Panc1 (cell line): Measurements from ENCODE around the gene MRE11. TPM values are rescaled to one million over a fixed set of nuclear protein-coding genes. Genes with fewer than 3 reads are reported as not detected.

Source experiments
- ATAC-seq: fragments of 200-7000 bp; cut with Tn5 transposase; 2 replicates; pipeline ENCODE4 v1.9.1; 2020; ENCODE audit warnings: mild to moderate bottlenecking, moderate library complexity
- BruUV-seq: library from RNA; stranded (reverse); fragments of 400-500 nt; replicated peaks from 2 replicates; lab custom pipeline; 2021; lab: Mats Ljungman, UMichigan
- CTCF ChIA-PET: fragments of 300-600 bp; sonication (Branson Sonifier 250); formaldehyde crosslinking; loops from one replicate; lab custom pipeline; 2022; ENCODE audit warnings: antibody characterized with exemption; lab: Charles Lee
- POLR2A ChIA-PET: fragments of 300-600 bp; sonication (Branson Sonifier 250); formaldehyde crosslinking; loops from one replicate; lab custom pipeline; 2022; ENCODE audit warnings: antibody characterized with exemption; lab: Charles Lee
- DNase-seq: peaks from one replicate; pipeline ENCODE4 v3.0.0-alpha.2; 2010; ENCODE audit warnings: low read depth, low spot score
- H3K27ac ChIP-seq: 2 replicates; pipeline ENCODE4 v1.5.1; 2011; ENCODE audit warnings: mild to moderate bottlenecking, low read length, inconsistent platforms
- H3K27me3 ChIP-seq: fragments of 200-500 bp; sonication (Bioruptor generic); 2 replicates; pipeline ENCODE4 v1.6.0; 2014; ENCODE audit warnings: low read length, inconsistent platforms; ENCODE audit not compliant: control insufficient read depth, insufficient read depth
- H3K36me3 ChIP-seq: fragments of 200-500 bp; sonication (Bioruptor generic); 2 replicates; pipeline ENCODE4 v1.5.1; 2014; ENCODE audit warnings: inconsistent platforms, mild to moderate bottlenecking, low read length, moderate library complexity; ENCODE audit not compliant: control insufficient read depth, insufficient read depth
- H3K4me1 ChIP-seq: 2 replicates; pipeline ENCODE4 v1.5.1; 2011; ENCODE audit warnings: inconsistent platforms, mild to moderate bottlenecking, low read length, moderate library complexity; ENCODE audit not compliant: control insufficient read depth, insufficient read depth
- H3K4me3 ChIP-seq, 2 experiments: 2 replicates each; pipeline ENCODE4 v1.5.1; 2011 to 2012; ENCODE audit warnings: low read depth in 2 of 2, low read length in 2 of 2, mild to moderate bottlenecking in 2 of 2, inconsistent platforms in 1 of 2, moderate library complexity in 1 of 2
- H3K9me3 ChIP-seq: fragments of 200-500 bp; sonication (Bioruptor generic); 2 replicates; pipeline ENCODE4 v1.5.1; 2014; ENCODE audit warnings: low read depth, mild to moderate bottlenecking, inconsistent platforms, low read length, moderate library complexity; ENCODE audit not compliant: control insufficient read depth, insufficient read depth
- CTCF ChIP-seq: fragments of 450-650 bp; IDR thresholded peaks from 2 replicates; pipeline ENCODE4 v1.5.1; 2017; ENCODE audit warnings: mild to moderate bottlenecking
- POLR2AphosphoS5 ChIP-seq: IDR thresholded peaks from 2 replicates; pipeline ENCODE4 v1.6.1; 2012; ENCODE audit warnings: mild to moderate bottlenecking, low read depth, low read length, moderate library complexity
- SIN3A ChIP-seq: IDR thresholded peaks from 2 replicates; pipeline ENCODE4 v1.6.1; 2012; ENCODE audit warnings: low read depth, mild to moderate bottlenecking, low read length, moderate library complexity, borderline replicate concordance; ENCODE audit not compliant: insufficient read depth
- TCF7L2 ChIP-seq: IDR thresholded peaks from 2 replicates; pipeline ENCODE4 v1.6.1; 2011; ENCODE audit warnings: mild to moderate bottlenecking, low read depth, low read length, inconsistent platforms
- in situ Hi-C: cut with HindIII; loops from 2 replicates; pipeline ENCODE4 v1.10.0; 2016; ENCODE audit warnings: low sequenced_read_pairs, low pct_unique_long_range_greater_than_20kb
- intact Hi-C: fragments of 100-400 bp; cut with micrococcal nuclease; formaldehyde crosslinking; loops from one replicate; pipeline ENCODE4 v1.10.0; 2022; ENCODE audit not compliant: unreplicated experiment
- total RNA-seq: library from RNA; stranded (reverse); gene quantifications from one replicate; pipeline ENCODE4 v1.2.1, GENCODE V29; 2021; ENCODE audit not compliant: unreplicated experiment
- TF ChIP-seq, protein P1 (sequence below), 2 experiments: IDR thresholded peaks; 2 replicates each; pipeline ENCODE4 v1.6.1; 2011 to 2012; ENCODE audit warnings: low read depth in 2 of 2, control low read depth in 1 of 2, low read length in 1 of 2, mild to moderate bottlenecking in 1 of 2, moderate library complexity in 1 of 2; ENCODE audit not compliant: insufficient read depth in 1 of 2

Gene MRE11
- total RNA-seq, 1 experiment from 2014 or later: 35.0 TPM

- no peak overlapping the region for H3K4me3 ChIP-seq
- CTCF ChIA-PET: no interaction called here
- POLR2A ChIA-PET: no interaction called here
- in situ Hi-C loops (no loop called here), intact Hi-C loops (loop anchor here (5.0 to 10.0 kb wide), 2 partner anchors 86 to 378 kb away; no protein-coding TSS in a partner anchor)
- no peak overlapping the region for H3K27ac ChIP-seq
- BruUV-seq: no TSS peak
- H3K27me3 ChIP-seq: peaks cover 14% of the 10 kb centered on the region
- TF ChIP-seq, protein P1, sequence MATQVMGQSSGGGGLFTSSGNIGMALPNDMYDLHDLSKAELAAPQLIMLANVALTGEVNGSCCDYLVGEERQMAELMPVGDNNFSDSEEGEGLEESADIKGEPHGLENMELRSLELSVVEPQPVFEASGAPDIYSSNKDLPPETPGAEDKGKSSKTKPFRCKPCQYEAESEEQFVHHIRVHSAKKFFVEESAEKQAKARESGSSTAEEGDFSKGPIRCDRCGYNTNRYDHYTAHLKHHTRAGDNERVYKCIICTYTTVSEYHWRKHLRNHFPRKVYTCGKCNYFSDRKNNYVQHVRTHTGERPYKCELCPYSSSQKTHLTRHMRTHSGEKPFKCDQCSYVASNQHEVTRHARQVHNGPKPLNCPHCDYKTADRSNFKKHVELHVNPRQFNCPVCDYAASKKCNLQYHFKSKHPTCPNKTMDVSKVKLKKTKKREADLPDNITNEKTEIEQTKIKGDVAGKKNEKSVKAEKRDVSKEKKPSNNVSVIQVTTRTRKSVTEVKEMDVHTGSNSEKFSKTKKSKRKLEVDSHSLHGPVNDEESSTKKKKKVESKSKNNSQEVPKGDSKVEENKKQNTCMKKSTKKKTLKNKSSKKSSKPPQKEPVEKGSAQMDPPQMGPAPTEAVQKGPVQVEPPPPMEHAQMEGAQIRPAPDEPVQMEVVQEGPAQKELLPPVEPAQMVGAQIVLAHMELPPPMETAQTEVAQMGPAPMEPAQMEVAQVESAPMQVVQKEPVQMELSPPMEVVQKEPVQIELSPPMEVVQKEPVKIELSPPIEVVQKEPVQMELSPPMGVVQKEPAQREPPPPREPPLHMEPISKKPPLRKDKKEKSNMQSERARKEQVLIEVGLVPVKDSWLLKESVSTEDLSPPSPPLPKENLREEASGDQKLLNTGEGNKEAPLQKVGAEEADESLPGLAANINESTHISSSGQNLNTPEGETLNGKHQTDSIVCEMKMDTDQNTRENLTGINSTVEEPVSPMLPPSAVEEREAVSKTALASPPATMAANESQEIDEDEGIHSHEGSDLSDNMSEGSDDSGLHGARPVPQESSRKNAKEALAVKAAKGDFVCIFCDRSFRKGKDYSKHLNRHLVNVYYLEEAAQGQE (IDR thresholded peaks at IDR 0.05; ENCODE audit: insufficient read depth in 1 of 2, low read depth in 2 of 2, low read length in 1 of 2): no peak
- no peak for TF ChIP-seq TCF7L2
- no peak for TF ChIP-seq POLR2AphosphoS5
- TF ChIP-seq CTCF: no peak
- no peak for TF ChIP-seq SIN3A
- 0 out of 2 replicates have a peak, but pooled peaks cover 4% of the 10 kb centered on the region for H3K4me1 ChIP-seq
- no peak for ATAC-seq
- no peaks in the 10 kb centered on the region for H3K36me3 ChIP-seq
- no peaks in the 10 kb centered on the region for H3K9me3 ChIP-seq
- DNase-seq: no peak
Measured at GRCh38 chr11:94516725-94517124, 23.1 kb upstream of the MRE11 start.

GRCh38 chr11:94515398-94515797 lies 21.8 kb upstream of the MRE11 start:
- H3K27ac ChIP-seq: no peak overlapping the region
- in situ Hi-C loops: no loop called here
- CTCF ChIA-PET: no interaction called here

GRCh38 chr11:94513091-94513490 lies 19.4 kb upstream of the MRE11 start:
- no TSS peak for BruUV-seq
- in situ Hi-C loops (no loop called here), intact Hi-C loops (loop anchor here (10.0 kb wide), 1 partner anchor 382 kb away; no protein-coding TSS in a partner anchor)
- H3K4me1 ChIP-seq: 0 out of 2 replicates have a peak, but pooled peaks cover 4% of the 10 kb centered on the region
- no peaks in the 10 kb centered on the region for H3K9me3 ChIP-seq
- POLR2A ChIA-PET: no interaction called here
- TF ChIP-seq SIN3A: no peak
- TF ChIP-seq, protein P1 (IDR thresholded peaks at IDR 0.05; ENCODE audit: insufficient read depth in 1 of 2, low read depth in 2 of 2, low read length in 1 of 2): no peak
- DNase-seq: no peak
- H3K27me3 ChIP-seq: peaks cover 14% of the 10 kb centered on the region
- H3K4me3 ChIP-seq: no peak overlapping the region
- no peak for ATAC-seq
- CTCF ChIA-PET: interaction anchor here (1.3 kb wide), 1 partner anchor 618 kb away, joined by 4 read pairs; no protein-coding TSS in a partner anchor
- H3K36me3 ChIP-seq: no peaks in the 10 kb centered on the region
- no peak overlapping the region for H3K27ac ChIP-seq

More at GRCh38 chr11:94515398-94515797, 21.8 kb upstream of the MRE11 start:
- Histone ChIP-seq H3K4me3 (no peak overlapping the region), H3K4me1 (0 out of 2 replicates have a peak, but pooled peaks cover 4% of the 10 kb centered on the region), H3K36me3 (no peaks in the 10 kb centered on the region), H3K9me3 (no peaks in the 10 kb centered on the region), H3K27me3 (peaks cover 14% of the 10 kb centered on the region)
- intact Hi-C loops: loop anchor here (5.0 to 10.0 kb wide), 2 partner anchors 87 to 379 kb away; no protein-coding TSS in a partner anchor
- POLR2A ChIA-PET: no interaction called here
- BruUV-seq: no TSS peak
- DNase-seq (no peak), ATAC-seq (no peak)
- TF ChIP-seq SIN3A: no peak
- no peak for TF ChIP-seq POLR2AphosphoS5
